Keratinocyte (primary cell): ENCODE measurements around the gene CYB561A3. TPM values are rescaled to one million over a fixed set of nuclear protein-coding genes. Genes with fewer than 3 reads are reported as not detected.

ENCODE experiments used
- DNase-seq: peaks from one replicate; pipeline ENCODE4 v3.0.0-alpha.2; 2011; ENCODE audit warnings: low read depth, missing footprints, low spot score
- FAIRE-seq: peaks from 2 replicates; lab custom pipeline; 2011; peaks lifted over from hg19 to GRCh38; lab: Jason Lieb, UNC
- H2AFZ ChIP-seq: 2 replicates; pipeline ENCODE4 v1.6.0; 2012; ENCODE audit warnings: low read length, control low read depth, inconsistent platforms; ENCODE audit not compliant: control insufficient read depth
- H3K27ac ChIP-seq: 2 replicates; pipeline ENCODE4 v1.5.1; 2011; ENCODE audit warnings: low read length; ENCODE audit not compliant: control insufficient read depth, insufficient read depth
- H3K27me3 ChIP-seq: 3 replicates; pipeline ENCODE4 v1.6.0; 2011; ENCODE audit warnings: low read length; ENCODE audit not compliant: control insufficient read depth, insufficient read depth; ENCODE audit errors: extremely low read depth
- H3K36me3 ChIP-seq, 2 experiments: 2 replicates in 1 of 2; 3 replicates in 1 of 2; pipeline ENCODE4 v1.5.1; 2011; ENCODE audit warnings: low read length in 2 of 2, mild to moderate bottlenecking in 1 of 2; ENCODE audit not compliant: control insufficient read depth in 2 of 2, insufficient read depth in 2 of 2; ENCODE audit errors: extremely low read depth in 1 of 2
- H3K4me1 ChIP-seq: 3 replicates; pipeline ENCODE4 v1.5.1; 2011; ENCODE audit warnings: low read length; ENCODE audit not compliant: control insufficient read depth, insufficient read depth; ENCODE audit errors: extremely low read depth
- H3K4me2 ChIP-seq: 3 replicates; pipeline ENCODE4 v1.6.0; 2011; ENCODE audit warnings: low read depth, low read length; ENCODE audit not compliant: control insufficient read depth, insufficient read depth; ENCODE audit errors: extremely low read depth
- H3K4me3 ChIP-seq, 3 experiments: fragments of 200-600 bp in 1 of 3; sonication (generic) in 1 of 3; 2 replicates in 2 of 3; 3 replicates in 1 of 3; pipeline ENCODE4 v1.5.1; 2011 to 2016; ENCODE audit warnings: low read length in 3 of 3, mild to moderate bottlenecking in 3 of 3, control low read depth in 2 of 3, inconsistent platforms in 1 of 3, low read depth in 1 of 3, mixed read lengths in 1 of 3, mixed run types in 1 of 3, moderate library complexity in 1 of 3; ENCODE audit not compliant: control insufficient read depth in 2 of 3, insufficient read depth in 2 of 3; ENCODE audit errors: extremely low read depth in 1 of 3
- H3K79me2 ChIP-seq: 2 replicates; pipeline ENCODE4 v1.6.0; 2012; ENCODE audit warnings: low read length; ENCODE audit not compliant: control insufficient read depth, insufficient read depth
- H3K9ac ChIP-seq: 3 replicates; pipeline ENCODE4 v1.6.0; 2011; ENCODE audit warnings: low read length; ENCODE audit not compliant: control insufficient read depth, insufficient read depth; ENCODE audit errors: extremely low read depth
- H3K9me1 ChIP-seq: 3 replicates; pipeline ENCODE4 v1.6.0; 2011; ENCODE audit warnings: low read length; ENCODE audit not compliant: control insufficient read depth, insufficient read depth; ENCODE audit errors: extremely low read depth
- H3K9me3 ChIP-seq: 2 replicates; pipeline ENCODE4 v1.5.1; 2012; ENCODE audit warnings: low read depth, low read length; ENCODE audit not compliant: control insufficient read depth
- H4K20me1 ChIP-seq: 3 replicates; pipeline ENCODE4 v1.6.0; 2011; ENCODE audit warnings: low read length; ENCODE audit not compliant: control insufficient read depth, insufficient read depth; ENCODE audit errors: extremely low read depth
- EZH2 ChIP-seq: IDR thresholded peaks from one replicate; pipeline ENCODE4 v1.6.1; 2012; ENCODE audit warnings: inconsistent platforms, mild to moderate bottlenecking, low read length, moderate library complexity
- dilution Hi-C: fragments of 300-500 bp; cut with MboI; formaldehyde crosslinking; loops from one replicate; pipeline ENCODE4 v1.7.0; 2020; ENCODE audit warnings: low sequenced_read_pairs; ENCODE audit not compliant: extremely low pct_ligation_motif_present
- polyA plus RNA-seq, 5 experiments: library from polyadenylated mRNA; depleted of rRNA in 3 of 5; stranded (reverse) in 3 of 5; stranded (forward) in 1 of 5; unstranded in 1 of 5; fragments of >200 nt; gene quantifications; 1 replicate in 1 of 5; 2 replicates in 3 of 5; 3 replicates in 1 of 5; pipeline versions ENCODE4 v1.2.1 to v1.2.3, GENCODE V29; 2011 to 2012; ENCODE audit warnings: missing spikeins in 2 of 5, low read depth in 1 of 5, low replicate concordance in 1 of 5
- TF ChIP-seq, protein P1 (sequence below), 3 experiments: IDR thresholded peaks in 1 of 3; conservative IDR thresholded peaks in 1 of 3; optimal IDR thresholded peaks in 1 of 3; 2 replicates in 2 of 3; 3 replicates in 1 of 3; pipeline versions ENCODE3 to v1.5.1; 2011; ENCODE audit warnings: low read length in 3 of 3, mild to moderate bottlenecking in 3 of 3, moderate library complexity in 2 of 3, control low read depth in 1 of 3, inconsistent platforms in 1 of 3; ENCODE audit not compliant: insufficient read depth in 2 of 3; ENCODE audit errors: extremely low read depth in 1 of 3

The CYB561A3 gene
- polyA plus RNA-seq, 1 donor (not counting 4 experiments of a cell fraction or from before 2014, with no cell fraction given) = 42.3 TPM

DNA sequence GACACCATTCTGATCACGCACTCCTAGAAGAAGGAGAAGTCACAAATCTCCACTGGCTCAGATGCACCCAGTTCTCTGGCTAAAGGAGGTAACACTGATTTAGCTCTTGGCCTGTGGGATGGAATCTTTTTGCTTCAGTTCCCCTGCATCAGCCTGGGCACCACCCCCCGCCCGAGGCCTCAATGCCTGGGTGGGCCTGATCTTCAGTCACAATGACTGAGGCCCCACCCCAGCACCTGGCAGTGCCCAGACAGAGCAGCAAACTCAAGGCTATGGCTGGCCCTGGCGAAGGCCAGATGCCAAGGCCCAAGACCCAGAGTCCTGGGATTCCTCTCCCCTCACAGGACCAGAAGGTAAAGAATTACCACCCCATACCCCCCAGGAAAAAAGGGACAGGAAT is 5.0 kb downstream of the CYB561A3 start:
- dilution Hi-C loops = no loop called here
- no peaks in the 10 kb centered on the region for H4K20me1 ChIP-seq
- peaks cover 9 to 18% of the 10 kb centered on the region in 2 experiments for H3K36me3 ChIP-seq
- H3K27me3 ChIP-seq = no peaks in the 10 kb centered on the region
- peaks cover 4% of the 10 kb centered on the region for H3K4me1 ChIP-seq
- H3K4me2 ChIP-seq = no peak overlapping the region
- TF ChIP-seq EZH2 = no peak
- TF ChIP-seq, protein P1, sequence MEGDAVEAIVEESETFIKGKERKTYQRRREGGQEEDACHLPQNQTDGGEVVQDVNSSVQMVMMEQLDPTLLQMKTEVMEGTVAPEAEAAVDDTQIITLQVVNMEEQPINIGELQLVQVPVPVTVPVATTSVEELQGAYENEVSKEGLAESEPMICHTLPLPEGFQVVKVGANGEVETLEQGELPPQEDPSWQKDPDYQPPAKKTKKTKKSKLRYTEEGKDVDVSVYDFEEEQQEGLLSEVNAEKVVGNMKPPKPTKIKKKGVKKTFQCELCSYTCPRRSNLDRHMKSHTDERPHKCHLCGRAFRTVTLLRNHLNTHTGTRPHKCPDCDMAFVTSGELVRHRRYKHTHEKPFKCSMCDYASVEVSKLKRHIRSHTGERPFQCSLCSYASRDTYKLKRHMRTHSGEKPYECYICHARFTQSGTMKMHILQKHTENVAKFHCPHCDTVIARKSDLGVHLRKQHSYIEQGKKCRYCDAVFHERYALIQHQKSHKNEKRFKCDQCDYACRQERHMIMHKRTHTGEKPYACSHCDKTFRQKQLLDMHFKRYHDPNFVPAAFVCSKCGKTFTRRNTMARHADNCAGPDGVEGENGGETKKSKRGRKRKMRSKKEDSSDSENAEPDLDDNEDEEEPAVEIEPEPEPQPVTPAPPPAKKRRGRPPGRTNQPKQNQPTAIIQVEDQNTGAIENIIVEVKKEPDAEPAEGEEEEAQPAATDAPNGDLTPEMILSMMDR (optimal IDR thresholded peaks at IDR 0.05 in 1 of 3, IDR thresholded peaks at IDR 0.05 in 1 of 3, conservative IDR thresholded peaks at IDR 0.05 in 1 of 3; ENCODE audit: extremely low read depth in 1 of 3, insufficient read depth in 2 of 3, low read length in 3 of 3) = no peak
- peaks cover 14% of the 10 kb centered on the region for H3K79me2 ChIP-seq
- H3K9ac ChIP-seq = no peak overlapping the region
- no peaks in the 10 kb centered on the region for H3K9me1 ChIP-seq
- no peak overlapping the region for H2AFZ ChIP-seq
- H3K4me3 ChIP-seq = no peak overlapping the region
- DNase-seq (no peak), FAIRE-seq (no peak)
- no peaks in the 10 kb centered on the region for H3K9me3 ChIP-seq
- no peak overlapping the region for H3K27ac ChIP-seq

DNA sequence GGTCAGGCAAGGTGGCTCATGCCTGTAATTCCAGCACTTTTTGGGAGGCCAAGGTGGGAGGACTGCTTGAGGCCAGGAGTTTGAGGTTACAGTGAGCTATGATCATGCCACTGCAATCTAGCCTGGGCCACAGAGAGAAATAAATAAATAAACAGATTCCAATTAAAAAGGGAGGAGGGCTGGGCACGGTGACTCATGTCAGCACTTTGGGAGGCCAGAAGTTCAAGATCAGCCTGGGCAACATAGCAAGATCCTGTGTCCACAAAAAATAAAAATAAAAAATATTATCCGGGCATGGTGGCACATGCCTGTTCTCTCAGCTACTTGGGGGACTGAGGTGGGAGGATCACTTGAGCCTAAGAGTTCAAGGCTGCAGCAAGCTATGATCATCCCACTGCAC is 7.5 kb downstream of the CYB561A3 start:
- no peak for DNase-seq
- no peak for FAIRE-seq
- Histone ChIP-seq H3K4me1 (no peaks in the 10 kb centered on the region), H3K79me2 (no peaks in the 10 kb centered on the region), H3K27ac (no peak overlapping the region), H3K9me3 (no peaks in the 10 kb centered on the region), H3K9me1 (peaks cover 2% of the 10 kb centered on the region), H3K9ac (no peak overlapping the region), H2AFZ (no peak overlapping the region), H4K20me1 (no peaks in the 10 kb centered on the region), H3K4me3 (no peak overlapping the region), H3K4me2 (no peak overlapping the region), H3K36me3 (peaks cover 19 to 25% of the 10 kb centered on the region in 2 experiments), H3K27me3 (no peaks in the 10 kb centered on the region)
- no peak for TF ChIP-seq EZH2
- TF ChIP-seq, protein P1 (optimal IDR thresholded peaks at IDR 0.05 in 1 of 3, IDR thresholded peaks at IDR 0.05 in 1 of 3, conservative IDR thresholded peaks at IDR 0.05 in 1 of 3; ENCODE audit: extremely low read depth in 1 of 3, insufficient read depth in 2 of 3, low read length in 3 of 3) = no peak
- dilution Hi-C loops = no loop called here
